ENCODE data around the gene C3. TPM values are rescaled to one million over a fixed set of nuclear protein-coding genes. Genes with fewer than 3 reads are reported as not detected.

The C3 gene
- total RNA-seq, 2 donors from 2014 or later: 320 to 382 TPM

GRCh38 chr19:6678690-6679109 lies 41.8 kb downstream of the C3 start:
- DNase-seq: no peak
- WGBS, 2 donors: 85 to 92% methylated on average over 4 of the region's 4 CpGs
- intact Hi-C loops (cut with DNase I): no loop called here
- H3K4me1 ChIP-seq: no peaks in the 10 kb centered on the region
- H3K4me3 ChIP-seq: no peak overlapping the region
- no peaks in the 10 kb centered on the region for H3K27me3 ChIP-seq
- H3K36me3 ChIP-seq (replicated peaks in 1 of 2; ENCODE audit: insufficient read depth in 1 of 2, low read depth in 2 of 2): peaks cover 0 to 35% of the 10 kb centered on the region in 2 donors
- H3K27ac ChIP-seq: no peak overlapping the region
- no peak for ATAC-seq
- TF ChIP-seq CTCF (IDR thresholded peaks at IDR 0.05) (no peak), POLR2A (IDR thresholded peaks at IDR 0.05) (no peak)
- H3K9me3 ChIP-seq: no peaks in the 10 kb centered on the region

- H3K27ac ChIP-seq: no peak overlapping the region
- ATAC-seq (peak; percentile 6), DNase-seq (peak in 1 of 4 donors; percentile 12)
- H3K4me1 ChIP-seq: no peaks in the 10 kb centered on the region
- no peaks in the 10 kb centered on the region for H3K9me3 ChIP-seq
- TF ChIP-seq POLR2A (IDR thresholded peaks at IDR 0.05) (no peak), CTCF (IDR thresholded peaks at IDR 0.05) (no peak)
- H3K27me3 ChIP-seq: no peaks in the 10 kb centered on the region
- intact Hi-C loops (cut with DNase I): no loop called here
- 54 to 60% methylated on average over 26 to 31 of the region's 31 CpGs for WGBS, 2 donors
- peaks cover 0 to 35% of the 10 kb centered on the region in 2 donors for H3K36me3 ChIP-seq (replicated peaks in 1 of 2; ENCODE audit: insufficient read depth in 1 of 2, low read depth in 2 of 2)
- H3K4me3 ChIP-seq: no peak overlapping the region
These were observed 42.4 kb downstream of the C3 start for GRCh38 chr19:6677883-6678689.

GRCh38 chr19:6677495-6677882 lies 43.0 kb downstream of the C3 start:
- H3K4me3 ChIP-seq: no peak overlapping the region
- ATAC-seq: no peak

GRCh38 chr19:6676288-6676687 lies 44.2 kb downstream of the C3 start:
- no peak overlapping the region for H3K27ac ChIP-seq
- H3K27me3 ChIP-seq: no peaks in the 10 kb centered on the region
- 73 to 76% methylated on average over 8 of the region's 8 CpGs for WGBS, 2 donors
- TF ChIP-seq CTCF (IDR thresholded peaks at IDR 0.05) (no peak), POLR2A (IDR thresholded peaks at IDR 0.05) (no peak)
- DNase-seq (no peak), ATAC-seq (no peak)
- H3K4me1 ChIP-seq: no peaks in the 10 kb centered on the region
- H3K4me3 ChIP-seq: no peak overlapping the region
- no peaks in the 10 kb centered on the region for H3K9me3 ChIP-seq
- intact Hi-C loops (cut with DNase I): no loop called here
- peaks cover 0 to 30% of the 10 kb centered on the region in 2 donors for H3K36me3 ChIP-seq (replicated peaks in 1 of 2; ENCODE audit: insufficient read depth in 1 of 2, low read depth in 2 of 2)

More at GRCh38 chr19:6677495-6677882, 43.0 kb downstream of the C3 start:
- TF ChIP-seq POLR2A (IDR thresholded peaks at IDR 0.05) (no peak), CTCF (IDR thresholded peaks at IDR 0.05) (no peak)
- WGBS, 2 donors: 73 to 76% methylated on average over 10 of the region's 10 CpGs
- Histone ChIP-seq H3K4me1 (no peaks in the 10 kb centered on the region), H3K27ac (no peak overlapping the region), H3K36me3 (replicated peaks in 1 of 2; ENCODE audit: insufficient read depth in 1 of 2, low read depth in 2 of 2) (peaks cover 0 to 33% of the 10 kb centered on the region in 2 donors), H3K27me3 (no peaks in the 10 kb centered on the region), H3K9me3 (no peaks in the 10 kb centered on the region)
- DNase-seq: no peak
- intact Hi-C loops (cut with DNase I): no loop called here
